AG04450 (cell line): ENCODE data around the gene MYH10. TPM values are rescaled to one million over a fixed set of nuclear protein-coding genes. Genes with fewer than 3 reads are reported as not detected.

Experiments
- CTCF ChIA-PET: fragments of 300-600, 350-600 bp; formaldehyde crosslinking; extraction: SDS; loops from one replicate; lab custom pipeline; 2022; ENCODE audit warnings: antibody characterized with exemption, inconsistent platforms; lab: Charles Lee
- POLR2A ChIA-PET: fragments of 350-600 bp; formaldehyde crosslinking; extraction: SDS; loops from one replicate; lab custom pipeline; 2021; ENCODE audit warnings: antibody characterized with exemption, inconsistent platforms; lab: Yijun Ruan, JAX
- DNase-seq: peaks from one replicate; pipeline ENCODE4 v3.0.0-alpha.2; 2011; ENCODE audit warnings: low read depth, low spot score
- H3K27ac ChIP-seq: one replicate; pipeline ENCODE4 v1.5.1; 2012; ENCODE audit warnings: low read depth, low read length, control low read depth
- H3K27me3 ChIP-seq: one replicate; pipeline ENCODE4 v1.6.0; 2012; ENCODE audit warnings: low read length; ENCODE audit not compliant: control insufficient read depth, insufficient read depth
- H3K4me3 ChIP-seq: 2 replicates; pipeline ENCODE4 v1.5.1; 2011; ENCODE audit warnings: mild to moderate bottlenecking, low read depth, low read length, control low read depth
- H3K9me3 ChIP-seq: 2 replicates; pipeline ENCODE4 v1.5.1; 2012; ENCODE audit warnings: low read length; ENCODE audit not compliant: control insufficient read depth, insufficient read depth
- polyA plus RNA-seq: library from polyadenylated mRNA; depleted of rRNA; stranded (reverse); fragments of >200 nt; gene quantifications from 2 replicates; pipeline ENCODE4 v1.2.3, GENCODE V29; 2011
- TF ChIP-seq, protein P1 (sequence below): IDR thresholded peaks from 2 replicates; pipeline ENCODE4 v1.5.1; 2011; ENCODE audit warnings: low read depth, low read length, control low read depth, inconsistent platforms

MYH10 gene
- polyA plus RNA-seq, 1 experiment = 103 TPM

- CTCF ChIA-PET = no interaction called here
- no peak overlapping the region for H3K4me3 ChIP-seq
- TF ChIP-seq, protein P1, sequence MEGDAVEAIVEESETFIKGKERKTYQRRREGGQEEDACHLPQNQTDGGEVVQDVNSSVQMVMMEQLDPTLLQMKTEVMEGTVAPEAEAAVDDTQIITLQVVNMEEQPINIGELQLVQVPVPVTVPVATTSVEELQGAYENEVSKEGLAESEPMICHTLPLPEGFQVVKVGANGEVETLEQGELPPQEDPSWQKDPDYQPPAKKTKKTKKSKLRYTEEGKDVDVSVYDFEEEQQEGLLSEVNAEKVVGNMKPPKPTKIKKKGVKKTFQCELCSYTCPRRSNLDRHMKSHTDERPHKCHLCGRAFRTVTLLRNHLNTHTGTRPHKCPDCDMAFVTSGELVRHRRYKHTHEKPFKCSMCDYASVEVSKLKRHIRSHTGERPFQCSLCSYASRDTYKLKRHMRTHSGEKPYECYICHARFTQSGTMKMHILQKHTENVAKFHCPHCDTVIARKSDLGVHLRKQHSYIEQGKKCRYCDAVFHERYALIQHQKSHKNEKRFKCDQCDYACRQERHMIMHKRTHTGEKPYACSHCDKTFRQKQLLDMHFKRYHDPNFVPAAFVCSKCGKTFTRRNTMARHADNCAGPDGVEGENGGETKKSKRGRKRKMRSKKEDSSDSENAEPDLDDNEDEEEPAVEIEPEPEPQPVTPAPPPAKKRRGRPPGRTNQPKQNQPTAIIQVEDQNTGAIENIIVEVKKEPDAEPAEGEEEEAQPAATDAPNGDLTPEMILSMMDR = no peak
- no peaks in the 10 kb centered on the region for H3K9me3 ChIP-seq
- H3K27ac ChIP-seq = no peak overlapping the region
- POLR2A ChIA-PET = no interaction called here
- no peak for DNase-seq
- no peaks in the 10 kb centered on the region for H3K27me3 ChIP-seq
Measured at GRCh38 chr17:8494021-8494420, 136.5 kb downstream of the MYH10 start.

GRCh38 chr17:8492121-8492520 is 138.4 kb downstream of the MYH10 start:
- TF ChIP-seq, protein P1 = no peak

DNA sequence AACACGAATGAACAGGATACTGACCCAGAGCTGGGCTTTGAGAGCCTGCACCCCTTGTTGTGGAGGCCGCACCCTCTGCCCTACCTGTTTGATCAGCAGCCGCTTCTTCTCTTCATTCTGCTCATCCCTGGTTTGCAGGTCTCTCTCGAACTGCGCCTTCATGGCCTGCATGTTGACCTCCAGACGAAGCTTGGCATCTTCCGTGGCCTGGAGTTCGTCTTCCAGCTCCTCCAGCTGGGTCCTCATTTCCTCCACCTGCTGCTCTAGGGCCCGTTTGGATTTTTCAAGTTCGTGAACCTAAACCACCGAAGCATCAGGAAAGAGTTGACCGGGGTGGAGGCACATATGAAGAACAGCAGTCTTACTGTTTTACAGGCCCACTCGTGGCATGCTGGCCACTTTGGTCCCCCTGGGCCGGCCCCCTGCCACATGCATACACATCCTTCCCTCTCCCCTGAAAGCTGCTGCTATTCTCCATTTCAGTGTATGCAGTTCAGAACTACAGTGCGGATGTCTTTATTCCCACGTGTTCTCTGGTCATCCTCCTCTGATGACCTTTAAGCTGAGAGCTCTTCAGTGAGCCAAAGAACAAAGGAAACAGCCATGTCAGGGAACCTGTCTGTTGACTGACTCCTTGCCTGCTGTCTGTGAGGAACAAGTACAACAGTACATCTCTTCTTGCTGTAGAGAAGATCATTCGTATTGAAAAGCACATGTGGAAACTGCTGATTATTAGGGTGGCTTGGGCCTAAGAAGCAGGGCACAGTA is 140.1 kb downstream of the MYH10 start:
- Histone ChIP-seq H3K27me3 (no peaks in the 10 kb centered on the region), H3K9me3 (no peaks in the 10 kb centered on the region; the same call in 1 of the 2 replicates), H3K27ac (peak overlapping the region; percentile 11), H3K4me3 (no peak overlapping the region)
- POLR2A ChIA-PET = no interaction called here
- CTCF ChIA-PET = interaction anchor here (0.7 kb wide), 1 partner anchor 255 kb away, joined by 3 read pairs; no protein-coding TSS in a partner anchor
- DNase-seq = no peak
- TF ChIP-seq, protein P1 = no peak

More at GRCh38 chr17:8492121-8492520, 138.4 kb downstream of the MYH10 start:
- no peak overlapping the region for H3K27ac ChIP-seq
- no peaks in the 10 kb centered on the region; the same call in 1 of the 2 replicates for H3K9me3 ChIP-seq
- no peak overlapping the region for H3K4me3 ChIP-seq
- DNase-seq = no peak
- ChIA-PET POLR2A (interaction anchor here (0.5 kb wide), 1 partner anchor 207 kb away, joined by 3 read pairs; no protein-coding TSS in a partner anchor), CTCF (interaction anchor here (1.2 kb wide), 1 partner anchor 294 kb away, joined by 3 read pairs; no protein-coding TSS in a partner anchor)
- H3K27me3 ChIP-seq = no peaks in the 10 kb centered on the region

DNA sequence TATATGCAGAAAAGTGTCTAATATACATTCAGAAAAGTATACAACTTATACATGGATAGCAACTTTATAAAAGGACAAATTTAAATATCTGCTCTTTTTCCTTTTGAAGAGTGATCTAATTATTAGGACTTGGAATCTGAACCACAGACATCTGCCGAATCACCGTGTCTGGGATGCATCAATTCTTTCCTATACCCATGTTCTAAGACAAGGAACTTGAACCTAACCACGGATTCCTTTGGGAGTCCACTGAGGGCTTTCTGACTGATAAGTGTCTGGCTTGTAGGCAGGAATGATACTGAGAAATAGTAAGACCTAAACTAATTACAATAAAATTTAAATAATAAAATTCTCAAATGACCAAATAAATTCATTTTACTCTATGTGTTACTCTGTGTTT is 140.7 kb downstream of the MYH10 start:
- ChIA-PET POLR2A (interaction anchor here (1.5 kb wide), 1 partner anchor 54 kb away, joined by 6 read pairs; the partner anchor contains the start of gene NDEL1), CTCF (interaction anchor here (0.7 kb wide), 2 partner anchors 96 to 256 kb away, joined by 3 read pairs; no protein-coding TSS in a partner anchor)
- no peak overlapping the region for H3K4me3 ChIP-seq
- TF ChIP-seq, protein P1 = no peak
- no peak for DNase-seq
- no peaks in the 10 kb centered on the region for H3K27me3 ChIP-seq
- no peak overlapping the region for H3K27ac ChIP-seq
- H3K9me3 ChIP-seq = no peaks in the 10 kb centered on the region; the same call in 1 of the 2 replicates

- no peak overlapping the region for H3K4me3 ChIP-seq
- H3K27me3 ChIP-seq = no peaks in the 10 kb centered on the region
- peak; percentile 90 for DNase-seq
- no peaks in the 10 kb centered on the region; the same call in 1 of the 2 replicates for H3K9me3 ChIP-seq
- ChIA-PET CTCF (interaction anchor here (1.0 to 2.1 kb wide), 2 partner anchors 79 to 297 kb away, joined by 3 to 5 read pairs; no protein-coding TSS in a partner anchor), POLR2A (interaction anchor here (0.6 to 1.5 kb wide), 4 partner anchors 10 to 103 kb away, joined by 3 to 6 read pairs (median 4); partner anchors contain the start of gene NDEL1)
- H3K27ac ChIP-seq = peak overlapping the region; percentile 84
- TF ChIP-seq, protein P1 = no peak
Measured at GRCh38 chr17:8488901-8489300, 141.6 kb downstream of the MYH10 start.
